ENCODE measurements around the gene ACBD6.
"Not testable (repeated sequence)": the region's sequence is repeated elsewhere in the genome, so short reads cannot be mapped to it uniquely, and the experiment has no call there.

Gene ACBD6

GRCh38 chr1:180421614-180422013 is 80.8 kb downstream of the ACBD6 start:
- H3K4me1 ChIP-seq (ENCODE audit: control insufficient read depth, low read length): 0 out of 2 replicates have a peak, but pooled peaks cover 5% of the 10 kb centered on the region
- H3K36me3 ChIP-seq (ENCODE audit: control insufficient read depth, low read length): peaks cover 16% of the 10 kb centered on the region
- no peaks in the 10 kb centered on the region for H3K9me3 ChIP-seq (ENCODE audit: control insufficient read depth, insufficient read depth, low read length)
- H3K27me3 ChIP-seq (ENCODE audit: control insufficient read depth, low read length): no peaks in the 10 kb centered on the region
- H3K79me2 ChIP-seq (ENCODE audit: control insufficient read depth, low read length): no peaks in the 10 kb centered on the region
- H3K9me2 ChIP-seq (replicated peaks; ENCODE audit: control insufficient read depth, low read length): no peaks in the 10 kb centered on the region
- TF ChIP-seq CTCF (IDR thresholded peaks at IDR 0.05; ENCODE audit: low read depth, low read length, poor library complexity, severe bottlenecking) (no peak), EZH2phosphoT487 (IDR thresholded peaks at IDR 0.05; ENCODE audit: borderline replicate concordance, low read length) (no peak)
- no peaks in the 10 kb centered on the region for H4K20me1 ChIP-seq (ENCODE audit: control insufficient read depth, insufficient read depth, low read depth, low read length)
- no peak overlapping the region for H3K4me3 ChIP-seq (ENCODE audit: low read length)
- H3K4me2 ChIP-seq (ENCODE audit: low read length): no peak overlapping the region
- no peak overlapping the region for H3K27ac ChIP-seq (ENCODE audit: low read depth, low read length)
- no peaks in the 10 kb centered on the region for H3F3A ChIP-seq (ENCODE audit: control insufficient read depth, insufficient read depth)

GRCh38 chr1:180421145-180421544 is 81.2 kb downstream of the ACBD6 start:
- not testable (repeated sequence) for H3K4me1 ChIP-seq (ENCODE audit: control insufficient read depth, low read length); H4K20me1 ChIP-seq (ENCODE audit: control insufficient read depth, insufficient read depth, low read depth, low read length); H3K4me3 ChIP-seq (ENCODE audit: low read length); H3K27me3 ChIP-seq (ENCODE audit: control insufficient read depth, low read length); H3K27ac ChIP-seq (ENCODE audit: low read depth, low read length); H3K9me3 ChIP-seq (ENCODE audit: control insufficient read depth, insufficient read depth, low read length); H3K4me2 ChIP-seq (ENCODE audit: low read length); H3F3A ChIP-seq (ENCODE audit: control insufficient read depth, insufficient read depth); H3K9me2 ChIP-seq (replicated peaks; ENCODE audit: control insufficient read depth, low read length); H3K79me2 ChIP-seq (ENCODE audit: control insufficient read depth, low read length)
- H3K36me3 ChIP-seq (ENCODE audit: control insufficient read depth, low read length): peaks cover 16% of the 10 kb centered on the region

GRCh38 chr1:180415985-180416633 is 86.3 kb downstream of the ACBD6 start:
- no peak overlapping the region for H3K27ac ChIP-seq (ENCODE audit: low read depth, low read length)
- peaks cover 6% of the 10 kb centered on the region for H3K79me2 ChIP-seq (ENCODE audit: control insufficient read depth, low read length)
- TF ChIP-seq EZH2phosphoT487 (IDR thresholded peaks at IDR 0.05; ENCODE audit: borderline replicate concordance, low read length): no peak
- TF ChIP-seq CTCF (IDR thresholded peaks at IDR 0.05; ENCODE audit: low read depth, low read length, poor library complexity, severe bottlenecking): peak; percentile 79
- no peaks in the 10 kb centered on the region for H3K27me3 ChIP-seq (ENCODE audit: control insufficient read depth, low read length)
- no peak overlapping the region for H3K4me2 ChIP-seq (ENCODE audit: low read length)
- no peaks in the 10 kb centered on the region for H3K9me2 ChIP-seq (replicated peaks; ENCODE audit: control insufficient read depth, low read length)
- peaks cover 13% of the 10 kb centered on the region for H3K36me3 ChIP-seq (ENCODE audit: control insufficient read depth, low read length)
- H3F3A ChIP-seq (ENCODE audit: control insufficient read depth, insufficient read depth): no peaks in the 10 kb centered on the region
- no peaks in the 10 kb centered on the region for H3K4me1 ChIP-seq (ENCODE audit: control insufficient read depth, low read length)
- H4K20me1 ChIP-seq (ENCODE audit: control insufficient read depth, insufficient read depth, low read depth, low read length): no peaks in the 10 kb centered on the region
- H3K4me3 ChIP-seq (ENCODE audit: low read length): no peak overlapping the region
- no peaks in the 10 kb centered on the region for H3K9me3 ChIP-seq (ENCODE audit: control insufficient read depth, insufficient read depth, low read length)

GRCh38 chr1:180415236-180415848 is 87.0 kb downstream of the ACBD6 start:
- Histone ChIP-seq H3K9me3 (ENCODE audit: control insufficient read depth, insufficient read depth, low read length) (no peaks in the 10 kb centered on the region), H3K79me2 (ENCODE audit: control insufficient read depth, low read length) (peaks cover 6% of the 10 kb centered on the region), H3K4me1 (ENCODE audit: control insufficient read depth, low read length) (no peaks in the 10 kb centered on the region), H3K4me3 (ENCODE audit: low read length) (no peak overlapping the region), H3K27me3 (ENCODE audit: control insufficient read depth, low read length) (no peaks in the 10 kb centered on the region), H3K4me2 (ENCODE audit: low read length) (no peak overlapping the region), H4K20me1 (ENCODE audit: control insufficient read depth, insufficient read depth, low read depth, low read length) (no peaks in the 10 kb centered on the region), H3K9me2 (replicated peaks; ENCODE audit: control insufficient read depth, low read length) (no peaks in the 10 kb centered on the region), H3F3A (ENCODE audit: control insufficient read depth, insufficient read depth) (no peaks in the 10 kb centered on the region), H3K27ac (ENCODE audit: low read depth, low read length) (no peak overlapping the region), H3K36me3 (ENCODE audit: control insufficient read depth, low read length) (peaks cover 15% of the 10 kb centered on the region)
- no peak for TF ChIP-seq CTCF (IDR thresholded peaks at IDR 0.05; ENCODE audit: low read depth, low read length, poor library complexity, severe bottlenecking)
- no peak for TF ChIP-seq EZH2phosphoT487 (IDR thresholded peaks at IDR 0.05; ENCODE audit: borderline replicate concordance, low read length)

Measured in DOHH2 (cell line).